Ishikawa (cell line): ENCODE measurements around the gene ACAN.

Experiments
- CEBPB ChIP-seq: IDR thresholded peaks from 2 replicates; pipeline ENCODE4 v1.6.1; 2012
- CREB1 ChIP-seq: IDR thresholded peaks from 2 replicates; pipeline ENCODE4 v1.6.1; 2012; ENCODE audit warnings: low read depth
- EGR1 ChIP-seq: IDR thresholded peaks from 2 replicates; pipeline ENCODE4 v1.6.1; 2012
- EP300 ChIP-seq: IDR thresholded peaks from 2 replicates; pipeline ENCODE4 v1.6.1; 2012; ENCODE audit warnings: borderline replicate concordance
- FOXM1 ChIP-seq: IDR thresholded peaks from 2 replicates; pipeline ENCODE4 v1.6.1; 2012; ENCODE audit warnings: low read depth, borderline replicate concordance
- MAX ChIP-seq: IDR thresholded peaks from 2 replicates; pipeline ENCODE4 v1.6.1; 2012
- NFIC ChIP-seq: IDR thresholded peaks from 2 replicates; pipeline ENCODE4 v1.6.1; 2012
- RAD21 ChIP-seq: IDR thresholded peaks from 2 replicates; pipeline ENCODE4 v1.6.1; 2012; ENCODE audit warnings: low read depth
- REST ChIP-seq: IDR thresholded peaks from 2 replicates; pipeline ENCODE4 v1.6.1; 2012; ENCODE audit warnings: low read depth, mild to moderate bottlenecking
- TAF1 ChIP-seq: IDR thresholded peaks from 2 replicates; pipeline ENCODE4 v1.6.1; 2012; ENCODE audit warnings: low read depth, mild to moderate bottlenecking
- TCF12 ChIP-seq: IDR thresholded peaks from 2 replicates; pipeline ENCODE4 v1.6.1; 2012; ENCODE audit warnings: low read depth
- TEAD4 ChIP-seq: IDR thresholded peaks from 2 replicates; pipeline ENCODE4 v1.6.1; 2012
- USF1 ChIP-seq: IDR thresholded peaks from 2 replicates; pipeline ENCODE4 v1.6.1; 2012
- YY1 ChIP-seq: IDR thresholded peaks from 2 replicates; pipeline ENCODE4 v1.6.1; 2012; ENCODE audit warnings: low read depth
- ZBTB7A ChIP-seq: IDR thresholded peaks from 2 replicates; pipeline ENCODE4 v1.6.1; 2012; ENCODE audit warnings: low read depth

Gene ACAN

GRCh38 chr15:88818920-88819319 is 15.7 kb downstream of the ACAN start:
- TF ChIP-seq ZBTB7A = no peak

GRCh38 chr15:88821993-88822392 is 18.8 kb downstream of the ACAN start:
- TF ChIP-seq NFIC (no peak), CEBPB (no peak), RAD21 (no peak), REST (no peak), FOXM1 (no peak), TEAD4 (no peak), CREB1 (no peak), EP300 (no peak), ZBTB7A (no peak), TCF12 (no peak), EGR1 (no peak), TAF1 (no peak), USF1 (no peak), YY1 (no peak), MAX (no peak)

- no peak for TF ChIP-seq YY1
- TF ChIP-seq FOXM1 = no peak
- no peak for TF ChIP-seq CEBPB
- TF ChIP-seq ZBTB7A = no peak
- TF ChIP-seq TAF1 = no peak
- no peak for TF ChIP-seq TCF12
- no peak for TF ChIP-seq MAX
- no peak for TF ChIP-seq USF1
- no peak for TF ChIP-seq EGR1
- no peak for TF ChIP-seq EP300
- TF ChIP-seq NFIC = no peak
- TF ChIP-seq CREB1 = no peak
- no peak for TF ChIP-seq RAD21
- no peak for TF ChIP-seq REST
- TF ChIP-seq TEAD4 = no peak
These were observed 25.6 kb downstream of the ACAN start for GRCh38 chr15:88828791-88829190.

GRCh38 chr15:88830016-88830415 is 26.8 kb downstream of the ACAN start:
- TF ChIP-seq EGR1 (no peak), NFIC (no peak), TAF1 (no peak), RAD21 (no peak), CREB1 (no peak), CEBPB (no peak)

GRCh38 chr15:88832820-88833730 is 29.8 kb downstream of the ACAN start:
- TF ChIP-seq REST (no peak), USF1 (no peak), EP300 (no peak), MAX (no peak), RAD21 (no peak), YY1 (no peak), CEBPB (no peak), FOXM1 (no peak)
